Mucosa of stomach (tissue), 1 donor: Measurements from ENCODE around the gene ZNF710.
A peak's percentile ranks its signal among the peaks of the same experiment; 100 is the strongest.

Experiments used
- H3K27me3 ChIP-seq: one replicate; pipeline ENCODE4 v1.7.0; 2013; ENCODE audit warnings: mild to moderate bottlenecking, low read length; ENCODE audit not compliant: control insufficient read depth, insufficient read depth
- H3K36me3 ChIP-seq: one replicate; pipeline ENCODE4 v1.7.0; 2013; ENCODE audit warnings: low read length; ENCODE audit not compliant: control insufficient read depth, insufficient read depth
- H3K4me1 ChIP-seq: one replicate; pipeline ENCODE4 v1.7.0; 2013; ENCODE audit warnings: mild to moderate bottlenecking, low read length; ENCODE audit not compliant: control insufficient read depth, insufficient read depth
- H3K4me3 ChIP-seq: one replicate; pipeline ENCODE4 v1.7.0; 2013; ENCODE audit warnings: low read length
- H3K9ac ChIP-seq: one replicate; pipeline ENCODE4 v1.7.0; 2013; ENCODE audit warnings: mild to moderate bottlenecking, low read length, moderate library complexity
- H3K9me3 ChIP-seq: one replicate; pipeline ENCODE4 v1.7.0; 2013; ENCODE audit warnings: mild to moderate bottlenecking, low read length, moderate library complexity; ENCODE audit not compliant: control insufficient read depth
- donor health status: Pancreatic carcinoma.

The ZNF710 gene

GRCh38 chr15:90084876-90085423, 83.8 kb downstream of the ZNF710 start:
- Histone ChIP-seq H3K36me3 (peaks cover 6% of the 10 kb centered on the region), H3K4me3 (no peak overlapping the region), H3K4me1 (no peaks in the 10 kb centered on the region), H3K9ac (no peak overlapping the region), H3K27me3 (no peaks in the 10 kb centered on the region), H3K9me3 (no peaks in the 10 kb centered on the region)

GRCh38 chr15:90085565-90085964, 84.4 kb downstream of the ZNF710 start:
- Histone ChIP-seq H3K9ac (no peak overlapping the region), H3K4me3 (no peak overlapping the region), H3K27me3 (no peaks in the 10 kb centered on the region)

GRCh38 chr15:90086868-90087268, 85.7 kb downstream of the ZNF710 start:
- H3K4me1 ChIP-seq, result no peaks in the 10 kb centered on the region
- no peaks in the 10 kb centered on the region for H3K9me3 ChIP-seq
- no peak overlapping the region for H3K4me3 ChIP-seq
- H3K36me3 ChIP-seq, result no peaks in the 10 kb centered on the region
- no peak overlapping the region for H3K9ac ChIP-seq
- H3K27me3 ChIP-seq, result no peaks in the 10 kb centered on the region

More at GRCh38 chr15:90085565-90085964, 84.4 kb downstream of the ZNF710 start:
- H3K9me3 ChIP-seq, result no peaks in the 10 kb centered on the region
- no peaks in the 10 kb centered on the region for H3K36me3 ChIP-seq
- H3K4me1 ChIP-seq, result no peaks in the 10 kb centered on the region

- no peaks in the 10 kb centered on the region for H3K27me3 ChIP-seq
- no peaks in the 10 kb centered on the region for H3K36me3 ChIP-seq
- no peak overlapping the region for H3K9ac ChIP-seq
- no peaks in the 10 kb centered on the region for H3K9me3 ChIP-seq
- H3K4me1 ChIP-seq, result no peaks in the 10 kb centered on the region
- H3K4me3 ChIP-seq, result no peak overlapping the region
Measured at GRCh38 chr15:90087454-90088154, 86.5 kb downstream of the ZNF710 start.

GRCh38 chr15:90090226-90090848, 89.2 kb downstream of the ZNF710 start:
- Histone ChIP-seq H3K27me3 (no peaks in the 10 kb centered on the region), H3K9ac (no peak overlapping the region), H3K4me1 (no peaks in the 10 kb centered on the region), H3K36me3 (no peaks in the 10 kb centered on the region), H3K9me3 (no peaks in the 10 kb centered on the region), H3K4me3 (no peak overlapping the region)

- Histone ChIP-seq H3K27me3 (no peaks in the 10 kb centered on the region), H3K36me3 (no peaks in the 10 kb centered on the region), H3K4me3 (no peak overlapping the region), H3K9ac (no peak overlapping the region), H3K4me1 (no peaks in the 10 kb centered on the region), H3K9me3 (no peaks in the 10 kb centered on the region)
Measured at GRCh38 chr15:90091156-90091931, 90.2 kb downstream of the ZNF710 start.

GRCh38 chr15:90095521-90095959, 94.4 kb downstream of the ZNF710 start:
- peaks cover 14% of the 10 kb centered on the region for H3K4me1 ChIP-seq
- H3K9ac ChIP-seq, result no peak overlapping the region
- no peaks in the 10 kb centered on the region for H3K36me3 ChIP-seq
- H3K4me3 ChIP-seq, result no peak overlapping the region
- no peaks in the 10 kb centered on the region for H3K9me3 ChIP-seq
- no peaks in the 10 kb centered on the region for H3K27me3 ChIP-seq

GRCh38 chr15:90097475-90097874, 96.4 kb downstream of the ZNF710 start:
- H3K4me1 ChIP-seq, result peaks cover 26% of the 10 kb centered on the region
- no peaks in the 10 kb centered on the region for H3K27me3 ChIP-seq
- H3K36me3 ChIP-seq, result no peaks in the 10 kb centered on the region
- H3K9me3 ChIP-seq, result no peaks in the 10 kb centered on the region
- H3K4me3 ChIP-seq, result no peak overlapping the region
- no peak overlapping the region for H3K9ac ChIP-seq

GRCh38 chr15:90099072-90099867, 98.1 kb downstream of the ZNF710 start:
- Histone ChIP-seq H3K9me3 (no peaks in the 10 kb centered on the region), H3K9ac (no peak overlapping the region), H3K4me1 (peaks cover 29% of the 10 kb centered on the region), H3K36me3 (no peaks in the 10 kb centered on the region), H3K27me3 (no peaks in the 10 kb centered on the region), H3K4me3 (no peak overlapping the region)

- H3K9me3 ChIP-seq, result no peaks in the 10 kb centered on the region
- H3K4me3 ChIP-seq, result peak overlapping the region; percentile 10
- H3K9ac ChIP-seq, result no peak overlapping the region
- H3K4me1 ChIP-seq, result peaks cover 29% of the 10 kb centered on the region
- no peaks in the 10 kb centered on the region for H3K27me3 ChIP-seq
- H3K36me3 ChIP-seq, result no peaks in the 10 kb centered on the region
Measured at GRCh38 chr15:90099868-90100831, 99.0 kb downstream of the ZNF710 start.
